ENCODE data around the gene CCDC88B. TPM values are rescaled to one million over a fixed set of nuclear protein-coding genes. Genes with fewer than 3 reads are reported as not detected.

Gene CCDC88B
- polyA plus RNA-seq, 3 donors from 2014 or later: 10.3 to 86.7 (median 16.4) TPM

DNA sequence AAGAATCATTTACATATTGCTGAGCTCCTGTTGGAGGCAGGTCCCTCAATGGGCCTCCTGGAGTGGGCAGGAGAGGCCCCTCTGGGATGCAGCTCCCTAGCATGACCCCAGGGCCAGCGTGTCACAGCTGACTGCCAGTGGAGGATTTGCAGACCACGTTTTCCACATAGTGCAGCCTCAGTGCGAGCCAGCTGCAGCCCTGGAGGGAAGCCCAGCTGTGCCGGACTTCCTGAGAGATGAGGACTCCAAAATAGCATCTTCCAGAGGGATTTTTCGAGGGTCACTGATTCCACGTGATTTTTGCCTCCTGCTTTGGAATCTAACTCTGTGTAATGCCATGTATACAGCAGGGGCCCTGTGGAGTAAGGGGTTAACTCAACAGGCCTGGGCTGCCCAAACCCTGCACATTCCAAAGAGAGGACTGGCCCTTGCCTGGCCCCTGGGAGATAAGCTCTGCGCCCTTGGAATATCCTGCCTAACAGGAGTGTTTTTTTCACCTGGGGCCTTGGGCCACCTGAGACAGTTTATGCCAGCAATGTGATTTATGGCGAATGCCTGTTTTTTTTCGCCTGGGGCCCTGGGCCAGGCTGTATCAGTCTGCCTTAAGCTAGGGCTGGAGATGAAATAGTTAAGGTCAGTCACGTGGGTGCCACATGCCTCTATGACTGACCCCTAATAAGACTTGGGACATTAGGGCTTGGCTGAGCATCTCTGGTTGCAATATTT lies 66.4 kb downstream of the CCDC88B start:
- no peak overlapping the region for H3K27ac Mint-ChIP-seq
- no peaks in the 10 kb centered on the region for H3K9me3 Mint-ChIP-seq

More for the DNA sequence above, 66.4 kb downstream of the CCDC88B start:
- no peak for DNase-seq
- H3K27me3 Mint-ChIP-seq (ENCODE audit: low read depth in 3 of 3): peaks cover 0 to 4% (median 0%) of the 10 kb centered on the region in 3 donors
- no peaks in the 10 kb centered on the region for H3K36me3 Mint-ChIP-seq
- no peak overlapping the region for H3K4me3 Mint-ChIP-seq
- H3K4me1 Mint-ChIP-seq: peaks cover 0 to 1% of the 10 kb centered on the region in 2 donors

Other genes with a start within 250 kb of the CCDC88B start
- gene MACROD1, start 174.1 kb upstream of the CCDC88B start, polyA plus RNA-seq: 1 to 10 TPM; 4.8 to 7.1 (median 6.5) TPM
- 100 to 1,000 TPM in 1 of 3 donors, 10 to 100 TPM in 2; 51.3 to 113 (median 57.3) TPM for gene STIP1, start 154.0 kb upstream of the CCDC88B start, polyA plus RNA-seq
- 100 to 1,000 TPM; 181 to 297 (median 236) TPM for gene FERMT3, start 133.5 kb upstream of the CCDC88B start, polyA plus RNA-seq
- gene TRPT1, start 114.0 kb upstream of the CCDC88B start, polyA plus RNA-seq: 10 to 100 TPM; 42.2 to 51.0 (median 43.8) TPM
- 10 to 100 TPM; 64.9 to 95.4 (median 74.9) TPM for gene NUDT22, start 113.9 kb upstream of the CCDC88B start, polyA plus RNA-seq
- gene DNAJC4, start 109.7 kb upstream of the CCDC88B start, polyA plus RNA-seq: 10 to 100 TPM; 25.2 to 32.6 (median 26.7) TPM
- 10 to 100 TPM in 1 of 3 donors, 1 to 10 TPM in 2; 6.7 to 10.3 (median 9.4) TPM for gene VEGFB, start 105.6 kb upstream of the CCDC88B start, polyA plus RNA-seq
- gene FKBP2, start 99.1 kb upstream of the CCDC88B start, polyA plus RNA-seq: 100 to 1,000 TPM; 110 to 142 (median 130) TPM
- gene PPP1R14B, start 93.3 kb upstream of the CCDC88B start, polyA plus RNA-seq: 10 to 100 TPM; 16.6 to 34.9 (median 33.3) TPM
- under 1 TPM in 2 of 3 donors, not detected in 1; 0.33 to 0.49 TPM for gene PLCB3, start 88.7 kb upstream of the CCDC88B start, polyA plus RNA-seq
- gene BAD, start 55.5 kb upstream of the CCDC88B start, polyA plus RNA-seq: 10 to 100 TPM; 67.7 to 87.5 (median 77.3) TPM
- 10 to 100 TPM in 1 of 3 donors, 1 to 10 TPM in 2; 6.9 to 11.6 (median 7.4) TPM for gene GPR137, start 54.4 kb upstream of the CCDC88B start, polyA plus RNA-seq
- not detected for gene KCNK4, start 48.9 kb upstream of the CCDC88B start, polyA plus RNA-seq
- gene CATSPERZ, start 39.8 kb upstream of the CCDC88B start, polyA plus RNA-seq: not detected
- gene ESRRA, start 34.7 kb upstream of the CCDC88B start, polyA plus RNA-seq: 10 to 100 TPM in 1 of 3 donors, 1 to 10 TPM in 2; 4.6 to 18.0 (median 8.7) TPM
- 100 to 1,000 TPM; 216 to 464 (median 322) TPM for gene TRMT112, start 22.6 kb upstream of the CCDC88B start, polyA plus RNA-seq
- 100 to 1,000 TPM; 319 to 558 (median 418) TPM for gene PRDX5, start 22.1 kb upstream of the CCDC88B start, polyA plus RNA-seq
- 10 to 100 TPM in 1 of 3 donors, 1 to 10 TPM in 2; 5.0 to 16.7 (median 8.5) TPM for gene RPS6KA4, start 19.0 kb downstream of the CCDC88B start, polyA plus RNA-seq
- gene SLC22A11, start 215.7 kb downstream of the CCDC88B start, polyA plus RNA-seq: not detected

Measured in immature natural killer cell (primary cell).